Lung (tissue), 12 donors: ENCODE measurements around the gene HSPB7. TPM values are rescaled to one million over a fixed set of nuclear protein-coding genes. Genes with fewer than 3 reads are reported as not detected.
A peak's percentile ranks its signal among the peaks of the same experiment; 100 is the strongest.

Experiments
- ATAC-seq: fragments of 200-7000 bp; cut with Tn5 transposase; one replicate; pipeline ENCODE4 v1.9.1; 2020; ENCODE audit warnings: moderate number of reproducible peaks; ENCODE audit not compliant: insufficient read depth, low FRiP score
- DNase-seq, 3 donors: peaks; one replicate each; pipeline ENCODE4 v3.0.0-alpha.2; 2013 to 2017
- H3K27ac ChIP-seq, 2 donors: one replicate each; pipeline ENCODE4 v1.5.1; 2013; ENCODE audit warnings: mild to moderate bottlenecking in 2 of 2, moderate library complexity in 2 of 2, control low read depth in 1 of 2, inconsistent platforms in 1 of 2, low read depth in 1 of 2, low read length in 1 of 2
- H3K27me3 ChIP-seq, 3 donors: one replicate each; pipeline ENCODE4 v1.5.1; 2013; ENCODE audit warnings: low read length in 2 of 3; ENCODE audit not compliant: control insufficient read depth in 3 of 3, insufficient read depth in 3 of 3
- H3K36me3 ChIP-seq, 4 donors: one replicate each; pipeline ENCODE4 v1.5.1; 2013; ENCODE audit warnings: low read length in 4 of 4, mild to moderate bottlenecking in 1 of 4, moderate library complexity in 1 of 4; ENCODE audit not compliant: control insufficient read depth in 4 of 4, insufficient read depth in 4 of 4
- H3K4me1 ChIP-seq, 5 donors: one replicate each; pipeline ENCODE4 v1.5.1; 2013; ENCODE audit warnings: low read length in 5 of 5, mild to moderate bottlenecking in 2 of 5, moderate library complexity in 1 of 5; ENCODE audit not compliant: control insufficient read depth in 5 of 5, insufficient read depth in 5 of 5
- H3K4me3 ChIP-seq: one replicate; pipeline ENCODE4 v1.5.1; 2013; ENCODE audit warnings: mild to moderate bottlenecking, control low read depth, moderate library complexity
- H3K9ac ChIP-seq, 2 donors: one replicate each; pipeline ENCODE4 v1.5.1; 2013; ENCODE audit warnings: low read length in 2 of 2, control low read depth in 1 of 2; ENCODE audit not compliant: insufficient read depth in 1 of 2
- H3K9me3 ChIP-seq, 4 donors: one replicate each; pipeline ENCODE4 v1.5.1; 2013; ENCODE audit warnings: low read length in 3 of 4, mild to moderate bottlenecking in 1 of 4, moderate library complexity in 1 of 4; ENCODE audit not compliant: control insufficient read depth in 4 of 4, insufficient read depth in 3 of 4
- CTCF ChIP-seq: IDR thresholded peaks from 2 replicates; pipeline ENCODE4 v1.5.1; 2012; ENCODE audit warnings: mild to moderate bottlenecking; ENCODE audit errors: control extremely low read depth, extremely low read depth
- WGBS, 2 donors: extraction: QIAGEN DNeasy Blood & Tissue Kit; methylation state at CpG; one replicate each; pipeline ENCODE4 v1.1.7; 2013; 5-methylcytosine and 5-hydroxymethylcytosine counted together
- polyA plus RNA-seq, 2 donors: library from polyadenylated mRNA; stranded (reverse); fragments of 200-250 nt; gene quantifications; one replicate each; pipeline ENCODE4 v1.2.1, GENCODE V29; 2013
- total RNA-seq, 2 donors: library from RNA; depleted of rRNA in 1 of 2; stranded (reverse); fragments of >200 nt in 1 of 2; gene quantifications; one replicate each; pipeline ENCODE4 v1.2.1, GENCODE V29; 2014 to 2021
- donor health status: control.
- donor health status: control.
- donor health status: Bipolar disorder and iron deficiency.
- donor health status: healthy.
- donor health status: DM: yes; HTN: yes; CAD: no.

The HSPB7 gene
- total and polyA plus RNA-seq, 4 donors: 2.4 to 34.2 (median 11.4) TPM

DNA sequence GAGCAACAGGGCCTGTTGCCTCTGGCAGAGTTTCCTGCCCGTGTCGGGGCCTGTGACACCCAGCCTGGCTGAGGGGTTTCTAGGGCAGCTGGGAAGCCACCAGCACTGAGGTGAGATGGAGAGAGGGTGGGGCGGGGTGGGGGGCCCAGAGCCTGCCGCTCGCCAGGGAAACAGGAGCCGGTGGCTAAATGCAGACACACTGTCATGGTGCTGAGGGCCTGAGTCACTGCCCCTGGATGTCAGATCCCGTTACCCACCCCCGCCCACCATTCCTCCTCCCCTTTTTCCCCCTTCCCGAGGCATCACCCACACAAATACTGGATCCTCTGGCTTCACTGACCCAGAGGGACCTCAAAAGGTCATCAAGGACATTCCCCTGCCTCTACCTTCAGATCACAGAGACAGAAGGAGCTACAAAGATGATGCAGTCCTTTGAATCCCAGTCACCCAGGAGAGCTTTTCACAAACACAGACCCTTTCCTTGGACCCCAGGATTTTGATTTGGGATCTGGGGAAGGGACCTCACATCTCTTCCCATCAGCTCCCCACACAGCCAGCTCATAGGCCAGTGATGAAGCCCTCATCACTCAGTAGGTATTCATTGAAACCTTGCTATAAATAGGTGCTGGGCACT is 1.9 kb upstream of the HSPB7 start:
- no peaks in the 10 kb centered on the region for H3K27me3 ChIP-seq
- ATAC-seq (no peak), DNase-seq (peak in 1 of 3 donors; percentile 50)
- H3K4me1 ChIP-seq: peaks cover 0 to 18% (median 9%) of the 10 kb centered on the region in 5 donors
- WGBS, 2 donors: 71 to 82% methylated on average over 9 of the region's 9 CpGs
- peak overlapping the region in 1 of 2 donors; percentile 24 for H3K9ac ChIP-seq
- H3K4me3 ChIP-seq: no peak overlapping the region
- H3K36me3 ChIP-seq: no peaks in the 10 kb centered on the region
- TF ChIP-seq CTCF: no peak
- peak overlapping the region; percentile 25 to 97 for H3K27ac ChIP-seq
- H3K9me3 ChIP-seq: no peaks in the 10 kb centered on the region

GRCh38 chr1:16018749-16019643 is 1.2 kb upstream of the HSPB7 start:
- Histone ChIP-seq H3K9me3 (no peaks in the 10 kb centered on the region), H3K4me1 (peaks cover 0 to 26% (median 9%) of the 10 kb centered on the region in 5 donors), H3K9ac (peak overlapping the region in 1 of 2 donors; percentile 83), H3K27ac (peak overlapping the region; percentile 25 to 97), H3K36me3 (no peaks in the 10 kb centered on the region), H3K4me3 (no peak overlapping the region), H3K27me3 (no peaks in the 10 kb centered on the region)
- DNase-seq: peak in 1 of 3 donors; percentile 30
- no peak for ATAC-seq
- 80 to 84% methylated on average over 23 of the region's 23 CpGs for WGBS, 2 donors
- TF ChIP-seq CTCF: no peak

GRCh38 chr1:16018308-16018707 is 465 bp upstream of the HSPB7 start:
- DNase-seq (no peak), ATAC-seq (no peak)
- peak overlapping the region; percentile 25 to 97 for H3K27ac ChIP-seq
- no peaks in the 10 kb centered on the region for H3K9me3 ChIP-seq
- TF ChIP-seq CTCF: no peak
- peaks cover 0 to 32% (median 9%) of the 10 kb centered on the region in 5 donors for H3K4me1 ChIP-seq
- H3K9ac ChIP-seq: peak overlapping the region in 1 of 2 donors; percentile 83
- no peaks in the 10 kb centered on the region for H3K27me3 ChIP-seq
- no peaks in the 10 kb centered on the region for H3K36me3 ChIP-seq
- WGBS, 2 donors: 64 to 75% methylated on average over 4 of the region's 4 CpGs
- no peak overlapping the region for H3K4me3 ChIP-seq
